Measurements from ENCODE around the gene ZMAT5.

The ZMAT5 gene

GRCh38 chr22:29695129-29695926 lies 71.5 kb downstream of the ZMAT5 start:
- in situ Hi-C loops (cut with MboI; ENCODE audit: low sequenced_read_pairs) = no loop called here

- in situ Hi-C loops (cut with MboI; ENCODE audit: low sequenced_read_pairs) = no loop called here
Observed at GRCh38 chr22:29693671-29694070, 73.1 kb downstream of the ZMAT5 start.

- in situ Hi-C loops (cut with MboI; ENCODE audit: low sequenced_read_pairs) = no loop called here
Observed at GRCh38 chr22:29693161-29693560, 73.6 kb downstream of the ZMAT5 start.

GRCh38 chr22:29692327-29692640 lies 74.5 kb downstream of the ZMAT5 start:
- in situ Hi-C loops (cut with MboI; ENCODE audit: low sequenced_read_pairs) = no loop called here

- in situ Hi-C loops (cut with MboI; ENCODE audit: low sequenced_read_pairs) = no loop called here
Observed at GRCh38 chr22:29691636-29692326, 75.0 kb downstream of the ZMAT5 start.

- in situ Hi-C loops (cut with MboI; ENCODE audit: low sequenced_read_pairs) = no loop called here
Observed at GRCh38 chr22:29690476-29690875, 76.3 kb downstream of the ZMAT5 start.

- in situ Hi-C loops (cut with MboI; ENCODE audit: low sequenced_read_pairs) = no loop called here
Observed at GRCh38 chr22:29689880-29690213, 77.0 kb downstream of the ZMAT5 start.

- in situ Hi-C loops (cut with MboI; ENCODE audit: low sequenced_read_pairs) = no loop called here
Observed at GRCh38 chr22:29689206-29689879, 77.5 kb downstream of the ZMAT5 start.

- in situ Hi-C loops (cut with MboI; ENCODE audit: low sequenced_read_pairs) = no loop called here
Observed at GRCh38 chr22:29684244-29684643, 82.6 kb downstream of the ZMAT5 start.

GRCh38 chr22:29683536-29683935 lies 83.3 kb downstream of the ZMAT5 start:
- in situ Hi-C loops (cut with MboI; ENCODE audit: low sequenced_read_pairs) = no loop called here
